Adrenal gland (tissue), 5 donors: Measurements from ENCODE around the gene SAA1.

Experiments used
- CTCF ChIP-seq, 6 experiments: fragments of 450-650 bp in 4 of 6; fragments of 200-600 bp in 2 of 6; sonication (generic) in 1 of 6; IDR thresholded peaks; 1 replicate in 5 of 6; 2 replicates in 1 of 6; pipeline versions ENCODE4 v1.5.1 to v1.8.0; 2016 to 2021; ENCODE audit warnings: antibody characterized with exemption in 6 of 6, mild to moderate bottlenecking in 2 of 6, moderate library complexity in 1 of 6
- POLR2A ChIP-seq, 2 donors: fragments of 450-650 bp; IDR thresholded peaks; one replicate each; pipeline ENCODE4 v1.6.1; 2017; ENCODE audit warnings: antibody characterized with exemption in 2 of 2, mild to moderate bottlenecking in 2 of 2, moderate library complexity in 1 of 2
- donor health status: DM: no; HTN: no; CAD: no.

- no peak for TF ChIP-seq CTCF (IDR thresholded peaks at IDR 0.05)
- no peak for TF ChIP-seq POLR2A (IDR thresholded peaks at IDR 0.05)
These were observed 14.5 kb downstream of the SAA1 start for GRCh38 chr11:18280438-18281045.
